PC-9 (cell line): ENCODE data around the gene RBM10.

Experiments
- CTCF ChIP-seq: fragments of 200-600 bp; sonication (generic); conservative IDR thresholded peaks from 2 replicates; pipeline ENCODE4 v1.6.1; 2017; ENCODE audit warnings: mixed run types, antibody characterized with exemption, mild to moderate bottlenecking, moderate library complexity
- EZH2 ChIP-seq: fragments of 200-600 bp; sonication (generic); IDR thresholded peaks from 2 replicates; pipeline ENCODE4 v1.8.0; 2017; ENCODE audit warnings: antibody characterized with exemption, low read depth

- TF ChIP-seq CTCF, result no peak; the same call in 1 of the 2 replicates
- TF ChIP-seq EZH2, result no peak
These were observed 55.5 kb downstream of the RBM10 start for GRCh38 chrX:47200385-47201150.
